Gastrocnemius medialis (tissue), 4 donors: Measurements from ENCODE around the gene FBXW9. TPM values are rescaled to one million over a fixed set of nuclear protein-coding genes. Genes with fewer than 3 reads are reported as not detected.

Source experiments
- ATAC-seq, 2 donors: fragments of 150-250 bp; one replicate each; pipeline ENCODE4 v1.9.1; 2016
- DNase-seq, 2 donors: peaks; one replicate each; pipeline ENCODE4 v3.0.0-alpha.2; 2019
- H3K27ac ChIP-seq, 4 donors: fragments of 200-600 bp; sonication (generic); 1 replicate in 1 of 4; 2 replicates in 3 of 4; pipeline ENCODE4 v1.5.1; 2016 to 2018; ENCODE audit warnings: mild to moderate bottlenecking in 2 of 4, moderate library complexity in 1 of 4
- H3K27me3 ChIP-seq, 3 donors: fragments of 200-600 bp; sonication (generic) in 2 of 3; 1 replicate in 1 of 3; 2 replicates in 2 of 3; pipeline versions ENCODE4 v1.5.1 to v1.6.0; 2016 to 2019; ENCODE audit warnings: mild to moderate bottlenecking in 1 of 3, moderate library complexity in 1 of 3
- H3K36me3 ChIP-seq, 2 donors: fragments of 200-600 bp; sonication (generic) in 1 of 2; one replicate each; pipeline ENCODE4 v1.5.1; 2017 to 2018
- H3K4me1 ChIP-seq, 2 donors: fragments of 200-600 bp; sonication (generic) in 1 of 2; one replicate each; pipeline ENCODE4 v1.5.1; 2016 to 2017; ENCODE audit warnings: mild to moderate bottlenecking in 2 of 2
- H3K4me3 ChIP-seq, 4 donors: fragments of 200-600 bp; sonication (generic) in 3 of 4; 1 replicate in 1 of 4; 2 replicates in 3 of 4; pipeline ENCODE4 v1.5.1; 2016 to 2019; ENCODE audit warnings: mild to moderate bottlenecking in 2 of 4
- H3K9me3 ChIP-seq, 3 donors: fragments of 200-600 bp; sonication (generic) in 2 of 3; 1 replicate in 1 of 3; 2 replicates in 2 of 3; pipeline ENCODE4 v1.5.1; 2016 to 2019
- POLR2A ChIP-seq, 2 donors: fragments of 450-650 bp; IDR thresholded peaks; one replicate each; pipeline ENCODE4 v1.6.1; 2017; ENCODE audit warnings: antibody characterized with exemption in 2 of 2, mild to moderate bottlenecking in 2 of 2, moderate library complexity in 2 of 2
- in situ Hi-C, 4 donors: fragments of 200-750 bp; cut with MboI; loops; one replicate each; pipeline versions ENCODE4 v1.15.0 to v1.8.0; 2017; ENCODE audit warnings: low sequenced_read_pairs in 4 of 4
- intact Hi-C: fragments of 100-400 bp; cut with DNase I; formaldehyde crosslinking; loops from one replicate; pipeline ENCODE4 v1.15.1; 2023; ENCODE audit warnings: low total_unique reads
- total RNA-seq, 4 donors: library from RNA; depleted of rRNA; stranded (reverse); fragments of >200 nt; gene quantifications; one replicate each; pipeline versions ENCODE4 v1.1.0 to v1.2.3, GENCODE V29; 2016
- TF ChIP-seq, protein P1 (sequence below), 5 experiments: fragments of 450-650 bp in 3 of 5; fragments of 200-600 bp in 2 of 5; sonication (generic) in 2 of 5; IDR thresholded peaks in 4 of 5; conservative IDR thresholded peaks in 1 of 5; 1 replicate in 4 of 5; 2 replicates in 1 of 5; pipeline ENCODE4 v1.5.1; 2016 to 2019; ENCODE audit warnings: antibody characterized with exemption in 5 of 5, mild to moderate bottlenecking in 3 of 5, moderate library complexity in 3 of 5

Gene FBXW9
- total RNA-seq, 4 donors from 2014 or later = 2.5 to 5.8 (median 3.3) TPM

- TF ChIP-seq, protein P1, sequence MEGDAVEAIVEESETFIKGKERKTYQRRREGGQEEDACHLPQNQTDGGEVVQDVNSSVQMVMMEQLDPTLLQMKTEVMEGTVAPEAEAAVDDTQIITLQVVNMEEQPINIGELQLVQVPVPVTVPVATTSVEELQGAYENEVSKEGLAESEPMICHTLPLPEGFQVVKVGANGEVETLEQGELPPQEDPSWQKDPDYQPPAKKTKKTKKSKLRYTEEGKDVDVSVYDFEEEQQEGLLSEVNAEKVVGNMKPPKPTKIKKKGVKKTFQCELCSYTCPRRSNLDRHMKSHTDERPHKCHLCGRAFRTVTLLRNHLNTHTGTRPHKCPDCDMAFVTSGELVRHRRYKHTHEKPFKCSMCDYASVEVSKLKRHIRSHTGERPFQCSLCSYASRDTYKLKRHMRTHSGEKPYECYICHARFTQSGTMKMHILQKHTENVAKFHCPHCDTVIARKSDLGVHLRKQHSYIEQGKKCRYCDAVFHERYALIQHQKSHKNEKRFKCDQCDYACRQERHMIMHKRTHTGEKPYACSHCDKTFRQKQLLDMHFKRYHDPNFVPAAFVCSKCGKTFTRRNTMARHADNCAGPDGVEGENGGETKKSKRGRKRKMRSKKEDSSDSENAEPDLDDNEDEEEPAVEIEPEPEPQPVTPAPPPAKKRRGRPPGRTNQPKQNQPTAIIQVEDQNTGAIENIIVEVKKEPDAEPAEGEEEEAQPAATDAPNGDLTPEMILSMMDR (IDR thresholded peaks at IDR 0.05 in 4 of 5, conservative IDR thresholded peaks at IDR 0.05 in 1 of 5) = peak in 1 of 5 experiments; percentile 17
- TF ChIP-seq POLR2A (IDR thresholded peaks at IDR 0.05) = no peak
- Histone ChIP-seq H3K27me3 (no peaks in the 10 kb centered on the region), H3K4me3 (peak overlapping the region; percentile 94 to 100 (median 96)), H3K4me1 (peaks cover 30 to 42% of the 10 kb centered on the region in 2 donors), H3K36me3 (peaks cover 0 to 33% of the 10 kb centered on the region in 2 donors), H3K9me3 (no peaks in the 10 kb centered on the region), H3K27ac (peak overlapping the region; percentile 89 to 99 (median 98))
- ATAC-seq = no peak
- no peak for DNase-seq
- in situ Hi-C loops = no loop called here
- intact Hi-C loops = loop anchor here (1.0 to 10.0 kb wide), 3 partner anchors 11 to 381 kb away; partner anchors contain the start of genes DHPS, NACC1 and TRMT1
Measured at GRCh38 chr19:12733369-12734214, 37.2 kb upstream of the FBXW9 start.

DNA sequence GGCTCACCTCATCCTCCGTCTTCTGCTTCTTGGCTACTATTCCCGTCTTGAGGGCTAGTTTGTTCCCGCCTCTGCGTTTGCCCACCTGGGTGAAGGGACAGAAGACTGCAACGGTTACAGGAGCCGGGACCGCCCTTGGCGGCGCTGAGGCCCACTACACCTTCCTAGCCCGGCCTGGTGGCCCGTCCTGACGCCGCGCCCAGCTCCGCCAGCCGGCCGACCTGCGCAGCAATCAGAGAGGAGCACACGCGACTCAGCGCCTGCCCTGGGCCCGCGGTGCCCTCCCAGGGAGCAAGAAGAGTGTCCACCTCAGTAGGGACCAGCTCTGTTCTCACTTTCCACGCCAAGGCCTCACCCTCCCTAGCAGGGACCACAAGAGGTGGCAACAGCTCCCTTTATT, 34.9 kb upstream of the FBXW9 start:
- H3K4me3 ChIP-seq = no peak overlapping the region
- in situ Hi-C loops = no loop called here
- no peak for DNase-seq
- H3K27ac ChIP-seq = no peak overlapping the region
- ATAC-seq = no peak
- no peaks in the 10 kb centered on the region for H3K27me3 ChIP-seq
- intact Hi-C loops = loop anchor here (10.0 kb wide), 1 partner anchor 383 kb away; the partner anchor contains the start of genes NACC1 and TRMT1
- peaks cover 15 to 27% of the 10 kb centered on the region in 2 donors for H3K4me1 ChIP-seq
- no peak for TF ChIP-seq POLR2A (IDR thresholded peaks at IDR 0.05)
- TF ChIP-seq, protein P1 (IDR thresholded peaks at IDR 0.05 in 4 of 5, conservative IDR thresholded peaks at IDR 0.05 in 1 of 5) = no peak
- no peaks in the 10 kb centered on the region for H3K9me3 ChIP-seq
- peaks cover 0 to 38% of the 10 kb centered on the region in 2 donors for H3K36me3 ChIP-seq

GRCh38 chr19:12730064-12730463, 33.6 kb upstream of the FBXW9 start:
- no peaks in the 10 kb centered on the region for H3K27me3 ChIP-seq
- no peak overlapping the region for H3K4me3 ChIP-seq
- no peak for DNase-seq
- TF ChIP-seq, protein P1 (IDR thresholded peaks at IDR 0.05 in 4 of 5, conservative IDR thresholded peaks at IDR 0.05 in 1 of 5) = no peak
- no peak for TF ChIP-seq POLR2A (IDR thresholded peaks at IDR 0.05)
- no peak overlapping the region for H3K27ac ChIP-seq
- intact Hi-C loops = loop anchor here (10.0 kb wide), 1 partner anchor 385 kb away; the partner anchor contains the start of genes NACC1 and TRMT1
- no peaks in the 10 kb centered on the region for H3K9me3 ChIP-seq
- H3K4me1 ChIP-seq = peaks cover 15 to 26% of the 10 kb centered on the region in 2 donors
- H3K36me3 ChIP-seq = peaks cover 0 to 38% of the 10 kb centered on the region in 2 donors
- in situ Hi-C loops = no loop called here
- no peak for ATAC-seq

DNA sequence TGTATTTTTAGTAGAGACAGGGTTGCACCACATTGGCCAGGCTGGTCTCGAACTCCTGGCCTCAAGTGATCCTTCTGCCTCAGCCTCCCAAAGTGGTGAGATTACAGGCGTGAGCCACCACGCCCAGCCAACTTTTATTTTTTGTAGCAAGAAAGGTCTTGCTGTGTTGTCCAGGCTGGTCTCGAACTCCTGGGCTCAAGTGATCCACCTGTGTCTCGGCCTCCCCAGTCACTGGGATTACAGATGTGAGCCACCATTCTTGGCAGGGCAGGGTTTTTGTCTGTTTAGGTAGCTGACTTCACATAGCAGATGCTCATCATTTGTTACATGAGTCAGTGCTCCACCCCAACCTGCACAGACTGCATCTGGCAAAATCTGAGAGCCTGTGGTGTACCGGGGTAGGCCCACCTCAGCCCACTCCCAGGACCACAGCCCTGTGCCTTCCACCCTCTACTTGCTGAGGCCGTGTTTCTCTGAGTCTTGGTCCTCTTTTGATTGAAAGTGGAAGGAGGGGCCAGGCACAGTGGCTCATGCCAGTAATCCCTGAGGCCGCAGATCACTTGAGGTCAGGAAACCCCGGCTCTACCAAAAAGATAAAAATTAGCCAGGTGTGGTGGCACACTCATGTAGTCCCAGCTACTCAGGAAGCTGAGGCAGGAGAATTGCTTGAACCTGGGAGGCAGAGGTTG, 31.5 kb upstream of the FBXW9 start:
- Histone ChIP-seq H3K4me1 (peaks cover 22 to 25% of the 10 kb centered on the region in 2 donors), H3K27ac (no peak overlapping the region), H3K27me3 (no peaks in the 10 kb centered on the region), H3K36me3 (peaks cover 0 to 38% of the 10 kb centered on the region in 2 donors), H3K4me3 (no peak overlapping the region), H3K9me3 (no peaks in the 10 kb centered on the region)
- DNase-seq (no peak), ATAC-seq (no peak)
- intact Hi-C loops (no loop called here), in situ Hi-C loops (no loop called here)
- TF ChIP-seq, protein P1 (IDR thresholded peaks at IDR 0.05 in 4 of 5, conservative IDR thresholded peaks at IDR 0.05 in 1 of 5) = no peak
- TF ChIP-seq POLR2A (IDR thresholded peaks at IDR 0.05) = no peak
